GM18951 (cell line): ENCODE results near the gene PATE3.

ENCODE experiments used
- POLR2A ChIP-seq: IDR thresholded peaks from 4 replicates; pipeline ENCODE4 v1.6.1; 2011; ENCODE audit warnings: mild to moderate bottlenecking; ENCODE audit not compliant: insufficient read length, insufficient read depth; ENCODE audit errors: extremely low read depth
- in situ Hi-C: fragments of 300-500 bp; cut with MboI; formaldehyde crosslinking; loops from one replicate; pipeline ENCODE4 v1.12.0; 2022; ENCODE audit warnings: low sequenced_read_pairs, mixed read lengths, inconsistent platforms; ENCODE audit not compliant: unreplicated experiment

PATE3 gene, protein sequence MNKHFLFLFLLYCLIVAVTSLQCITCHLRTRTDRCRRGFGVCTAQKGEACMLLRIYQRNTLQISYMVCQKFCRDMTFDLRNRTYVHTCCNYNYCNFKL

GRCh38 chr11:125787827-125788226, at the start of gene PATE3:
PATE3 (plus strand) TSS chr11:125788127; CDS start chr11:125788152, 25 bp downstream.
- TF ChIP-seq POLR2A, result no peak
- in situ Hi-C loops, result no loop called here

- in situ Hi-C loops, result no loop called here
- TF ChIP-seq POLR2A, result no peak
Measured at GRCh38 chr11:125740617-125741016, 47.3 kb upstream of the PATE3 start.

- in situ Hi-C loops, result no loop called here
- no peak for TF ChIP-seq POLR2A
Measured at GRCh38 chr11:125743681-125744080, 44.2 kb upstream of the PATE3 start.

- no peak for TF ChIP-seq POLR2A
- in situ Hi-C loops, result no loop called here
Measured at GRCh38 chr11:125745979-125746378, 41.9 kb upstream of the PATE3 start, which contains the start of gene PATE1. PATE1 (plus strand) TSS chr11:125746279; CDS start chr11:125746305, 26 bp downstream.

DNA sequence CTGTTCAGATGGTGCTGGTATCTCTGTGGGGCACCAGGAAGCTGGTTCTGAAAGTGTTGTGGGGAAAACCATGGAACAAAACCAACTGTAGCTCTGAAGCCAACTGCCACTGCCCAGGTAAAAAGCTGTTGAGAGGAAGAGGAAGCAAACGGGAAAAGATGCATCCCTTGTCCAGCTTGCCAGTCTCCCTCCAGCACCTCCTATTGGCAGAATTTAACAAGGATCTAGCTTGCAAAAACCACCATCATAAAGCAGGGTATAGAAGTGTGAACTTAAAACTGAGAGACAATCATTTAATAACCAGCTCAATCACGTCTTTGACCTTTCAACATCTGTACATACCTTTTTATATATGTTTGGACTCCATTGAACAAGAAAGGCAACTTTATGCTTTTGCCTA, 37.3 kb upstream of the PATE3 start:
- in situ Hi-C loops, result loop anchor here (10.0 kb wide), 1 partner anchor 264 kb away; no protein-coding TSS in a partner anchor
- TF ChIP-seq POLR2A, result no peak

DNA sequence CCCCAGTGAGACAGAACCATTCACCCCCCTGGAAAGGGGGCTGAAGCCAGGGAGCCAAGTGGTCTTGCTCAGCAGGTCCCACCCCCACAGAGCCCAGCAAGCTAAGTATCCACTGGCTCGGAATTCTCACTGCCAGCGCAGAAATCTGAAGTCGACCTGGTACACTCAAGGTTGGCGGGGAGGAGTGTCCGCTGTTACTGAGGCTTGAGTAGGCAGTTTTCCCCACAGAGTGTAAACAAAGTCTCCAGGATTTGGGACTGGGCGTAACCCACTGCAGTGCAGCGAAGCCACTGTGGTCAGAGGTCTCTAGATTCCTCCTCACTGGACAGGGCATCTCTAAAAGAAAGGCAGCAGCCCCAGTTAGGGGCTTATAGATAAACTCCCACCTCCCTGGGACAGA, 31.9 kb upstream of the PATE3 start:
- no peak for TF ChIP-seq POLR2A
- in situ Hi-C loops, result loop anchor here (10.0 kb wide), 1 partner anchor 259 kb away; no protein-coding TSS in a partner anchor

DNA sequence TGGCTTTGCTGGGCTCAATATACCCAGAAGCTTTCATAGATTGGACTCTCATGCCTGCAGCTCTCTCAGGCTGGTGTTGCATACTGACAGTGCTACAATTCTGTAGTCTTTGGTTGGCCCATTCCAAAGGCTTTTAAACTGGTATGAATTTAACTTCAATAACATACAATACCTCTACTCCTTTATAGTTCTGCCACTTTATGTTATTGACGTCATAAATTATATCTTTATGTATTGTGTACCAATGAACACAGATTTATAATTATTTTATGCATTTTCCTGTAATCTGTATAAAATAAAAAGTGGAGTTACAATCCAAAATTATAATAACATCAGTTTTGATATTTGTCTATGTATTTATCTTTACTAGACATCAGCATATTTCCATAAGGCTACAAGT, 25.5 kb upstream of the PATE3 start:
- in situ Hi-C loops, result no loop called here

GRCh38 chr11:125763483-125763882, 24.4 kb upstream of the PATE3 start:
- in situ Hi-C loops, result no loop called here
- TF ChIP-seq POLR2A, result no peak

More for the DNA sequence above, 25.5 kb upstream of the PATE3 start:
- TF ChIP-seq POLR2A, result no peak

GRCh38 chr11:125766251-125766650, 21.7 kb upstream of the PATE3 start:
- TF ChIP-seq POLR2A, result no peak
- in situ Hi-C loops, result no loop called here

DNA sequence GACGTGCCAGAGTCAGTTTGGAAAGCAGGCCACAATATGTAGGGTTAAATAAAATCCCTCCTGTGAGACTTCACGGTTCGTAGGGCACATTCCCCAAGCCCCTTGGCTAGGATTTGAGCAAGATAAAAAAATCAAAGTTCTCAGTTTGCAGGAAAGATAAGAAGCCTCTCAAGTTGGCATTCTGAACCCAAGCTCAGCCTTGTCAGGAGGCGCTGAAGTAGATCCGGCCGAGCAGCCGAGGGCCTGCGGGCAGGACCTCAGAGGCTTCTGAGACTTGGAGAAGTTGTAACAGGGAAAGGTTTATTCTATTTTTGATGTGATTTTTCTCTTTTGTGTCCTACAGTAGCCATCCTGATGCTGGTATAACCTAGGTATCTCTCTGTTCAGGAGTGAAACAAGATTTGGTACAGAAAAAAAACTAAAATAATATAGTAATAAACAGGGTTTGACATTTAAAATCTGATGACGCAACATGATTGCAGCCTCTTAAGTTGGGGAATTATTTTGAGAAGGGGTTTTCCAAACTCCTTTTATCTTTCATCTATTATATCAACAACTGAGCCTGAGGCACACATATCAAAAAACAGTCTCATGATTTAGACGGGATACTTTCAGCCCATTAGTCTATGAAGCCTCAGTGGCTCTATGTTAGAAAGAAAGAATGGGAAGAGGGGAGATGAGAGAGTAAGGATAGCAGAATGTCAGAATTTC, 19.4 kb upstream of the PATE3 start:
- TF ChIP-seq POLR2A, result no peak
- in situ Hi-C loops, result no loop called here

DNA sequence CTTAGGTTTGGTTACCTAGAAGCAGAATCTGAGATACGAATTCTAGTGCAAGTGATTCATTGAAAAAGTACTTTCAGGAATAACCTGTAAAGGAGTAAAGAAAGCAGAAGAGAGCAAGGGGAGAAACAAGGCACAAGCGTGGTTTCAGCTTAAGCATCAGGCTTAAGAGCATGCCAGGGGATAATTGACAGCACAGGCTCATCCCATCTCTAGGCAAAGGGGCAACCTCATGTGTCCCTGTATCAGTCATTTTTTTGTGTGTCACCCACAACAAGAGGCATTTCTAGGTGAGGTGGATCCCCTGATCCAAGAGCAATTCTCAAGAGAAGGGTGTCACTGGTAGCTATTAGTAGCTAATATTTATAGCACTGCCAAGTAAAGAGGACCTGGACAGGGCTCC, 17.3 kb upstream of the PATE3 start:
- TF ChIP-seq POLR2A, result no peak
- in situ Hi-C loops, result no loop called here

DNA sequence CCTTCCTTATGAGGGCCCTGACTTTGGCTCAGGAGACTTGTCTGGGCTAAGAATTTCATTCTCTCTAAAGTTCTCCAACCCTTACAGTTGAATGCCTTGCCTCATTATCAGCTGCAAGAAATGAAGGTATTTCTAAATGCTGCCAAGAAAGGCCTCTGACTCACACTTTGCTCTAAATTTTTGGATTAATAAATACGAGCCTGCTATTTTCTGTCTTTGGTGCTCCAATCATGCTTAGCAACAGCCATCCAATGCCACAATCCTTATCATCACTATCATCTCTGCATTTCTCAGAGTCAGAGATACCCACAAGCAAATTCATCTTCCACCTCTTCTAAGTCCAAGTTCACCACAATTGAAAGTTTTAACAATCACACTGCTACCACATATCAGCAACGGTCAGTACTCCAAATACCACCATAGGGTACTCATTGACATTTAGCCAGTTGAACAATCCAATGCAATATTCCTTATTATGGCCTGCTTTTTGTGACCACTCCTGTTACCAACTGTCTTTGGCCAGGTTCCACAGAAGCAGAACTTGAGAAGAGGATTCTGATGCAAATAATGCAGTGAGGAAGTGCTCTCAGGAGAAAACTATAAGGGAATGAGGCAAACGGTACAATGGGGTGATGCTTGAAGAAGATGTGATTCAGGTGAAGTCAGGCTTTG, 15.0 kb upstream of the PATE3 start:
- no peak for TF ChIP-seq POLR2A
- in situ Hi-C loops, result no loop called here

- TF ChIP-seq POLR2A, result no peak
- in situ Hi-C loops, result no loop called here
Measured at GRCh38 chr11:125773516-125773915, 14.4 kb upstream of the PATE3 start.

- no peak for TF ChIP-seq POLR2A
- in situ Hi-C loops, result no loop called here
Measured at GRCh38 chr11:125777309-125777708, 10.6 kb upstream of the PATE3 start.
